Measurements from ENCODE around the gene QKI. TPM values are rescaled to one million over a fixed set of nuclear protein-coding genes. Genes with fewer than 3 reads are reported as not detected.

QKI gene
- total RNA-seq, 2 donors from 2014 or later: 9.1 to 28.0 TPM

DNA sequence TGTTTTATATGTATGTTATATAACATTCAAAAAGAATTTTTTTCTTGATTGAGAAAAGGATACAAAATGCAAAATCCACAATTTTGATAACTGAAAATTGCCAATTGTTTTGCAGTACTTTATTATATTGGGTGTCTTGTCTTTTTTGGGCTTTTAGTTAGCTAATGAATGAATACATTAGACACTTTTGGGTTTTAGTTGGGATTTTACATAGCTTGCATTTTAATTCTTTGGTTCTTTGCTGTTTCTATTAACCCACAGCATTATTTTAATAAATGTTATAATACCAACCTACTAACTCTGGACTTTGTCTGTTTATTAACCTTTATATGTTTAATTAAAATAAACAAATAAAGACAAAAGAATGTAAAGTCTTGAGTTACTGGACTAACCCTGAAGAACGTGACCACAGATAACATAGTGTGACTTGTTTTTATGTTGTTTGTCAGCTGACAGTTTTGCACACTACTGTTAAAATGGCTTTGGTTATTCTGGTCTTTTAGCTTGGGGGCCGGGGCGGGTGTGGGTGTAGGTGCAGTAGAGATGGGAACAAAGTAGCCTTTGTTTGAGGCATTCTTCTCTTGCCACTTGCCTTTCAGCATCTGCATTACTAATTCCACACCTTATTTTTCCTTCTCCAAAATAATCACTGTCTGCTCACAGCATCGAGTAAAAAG, 159.1 kb downstream of the QKI start:
- Histone ChIP-seq H3K4me3 (no peak overlapping the region), H3K27me3 (no peaks in the 10 kb centered on the region), H3K9me3 (no peaks in the 10 kb centered on the region), H3K36me3 (no peaks in the 10 kb centered on the region), H3K9ac (ENCODE audit: low read depth in 2 of 2, low read length in 2 of 2) (no peak overlapping the region), H3K4me1 (no peaks in the 10 kb centered on the region), H3K27ac (no peak overlapping the region)
- DNase-seq: no peak
- intact Hi-C loops (cut with DNase I): no loop called here
- TF ChIP-seq, protein P1, sequence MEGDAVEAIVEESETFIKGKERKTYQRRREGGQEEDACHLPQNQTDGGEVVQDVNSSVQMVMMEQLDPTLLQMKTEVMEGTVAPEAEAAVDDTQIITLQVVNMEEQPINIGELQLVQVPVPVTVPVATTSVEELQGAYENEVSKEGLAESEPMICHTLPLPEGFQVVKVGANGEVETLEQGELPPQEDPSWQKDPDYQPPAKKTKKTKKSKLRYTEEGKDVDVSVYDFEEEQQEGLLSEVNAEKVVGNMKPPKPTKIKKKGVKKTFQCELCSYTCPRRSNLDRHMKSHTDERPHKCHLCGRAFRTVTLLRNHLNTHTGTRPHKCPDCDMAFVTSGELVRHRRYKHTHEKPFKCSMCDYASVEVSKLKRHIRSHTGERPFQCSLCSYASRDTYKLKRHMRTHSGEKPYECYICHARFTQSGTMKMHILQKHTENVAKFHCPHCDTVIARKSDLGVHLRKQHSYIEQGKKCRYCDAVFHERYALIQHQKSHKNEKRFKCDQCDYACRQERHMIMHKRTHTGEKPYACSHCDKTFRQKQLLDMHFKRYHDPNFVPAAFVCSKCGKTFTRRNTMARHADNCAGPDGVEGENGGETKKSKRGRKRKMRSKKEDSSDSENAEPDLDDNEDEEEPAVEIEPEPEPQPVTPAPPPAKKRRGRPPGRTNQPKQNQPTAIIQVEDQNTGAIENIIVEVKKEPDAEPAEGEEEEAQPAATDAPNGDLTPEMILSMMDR (IDR thresholded peaks at IDR 0.05): no peak

DNA sequence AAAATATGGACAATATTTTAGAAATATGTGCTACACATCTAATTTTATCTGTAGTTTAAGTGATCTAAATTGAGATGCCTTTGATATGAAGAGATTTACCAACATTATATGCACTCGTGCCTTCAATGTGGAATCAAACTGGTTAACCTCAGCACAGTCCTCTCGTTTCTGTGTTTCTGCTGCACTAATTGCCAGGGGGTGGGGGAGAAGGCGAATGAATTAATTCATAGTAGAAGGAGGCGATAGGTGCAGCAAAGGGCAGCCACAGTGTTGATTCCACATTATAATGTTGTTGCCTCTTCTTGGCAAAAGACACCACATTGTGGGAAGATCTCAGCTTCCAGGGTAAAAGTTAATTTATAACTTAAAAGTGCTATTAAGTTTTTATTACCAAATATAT, 161.6 kb downstream of the QKI start:
- Histone ChIP-seq H3K27me3 (no peaks in the 10 kb centered on the region), H3K27ac (no peak overlapping the region), H3K9me3 (no peaks in the 10 kb centered on the region), H3K4me3 (no peak overlapping the region), H3K4me1 (no peaks in the 10 kb centered on the region), H3K36me3 (no peaks in the 10 kb centered on the region), H3K9ac (ENCODE audit: low read depth in 2 of 2, low read length in 2 of 2) (no peak overlapping the region)
- intact Hi-C loops (cut with DNase I): no loop called here
- TF ChIP-seq, protein P1 (IDR thresholded peaks at IDR 0.05): no peak
- DNase-seq: no peak

DNA sequence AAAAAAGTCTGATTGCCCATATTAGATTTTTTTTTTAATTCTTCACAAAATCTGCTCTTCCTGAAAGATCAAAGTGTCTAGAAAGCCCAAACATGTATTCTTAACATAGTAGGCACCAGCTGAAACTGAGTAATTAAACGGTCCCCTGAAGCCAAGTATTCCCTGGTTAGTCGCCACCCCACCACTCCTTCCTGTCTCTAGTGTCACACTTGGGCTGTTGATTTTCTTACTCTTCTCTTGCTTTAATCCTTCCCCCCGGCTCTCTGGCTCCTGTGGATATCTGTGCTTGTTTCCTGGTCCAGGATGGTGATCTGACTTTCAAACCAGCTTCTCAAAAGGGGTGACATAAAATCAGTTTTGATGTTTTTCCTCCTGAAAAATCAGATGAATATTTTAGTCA, 162.9 kb downstream of the QKI start:
- Histone ChIP-seq H3K36me3 (no peaks in the 10 kb centered on the region), H3K27me3 (no peaks in the 10 kb centered on the region), H3K9ac (ENCODE audit: low read depth in 2 of 2, low read length in 2 of 2) (no peak overlapping the region), H3K4me1 (no peaks in the 10 kb centered on the region), H3K4me3 (no peak overlapping the region), H3K27ac (no peak overlapping the region), H3K9me3 (no peaks in the 10 kb centered on the region)
- TF ChIP-seq, protein P1 (IDR thresholded peaks at IDR 0.05): no peak
- no peak for DNase-seq
- intact Hi-C loops (cut with DNase I): no loop called here

DNA sequence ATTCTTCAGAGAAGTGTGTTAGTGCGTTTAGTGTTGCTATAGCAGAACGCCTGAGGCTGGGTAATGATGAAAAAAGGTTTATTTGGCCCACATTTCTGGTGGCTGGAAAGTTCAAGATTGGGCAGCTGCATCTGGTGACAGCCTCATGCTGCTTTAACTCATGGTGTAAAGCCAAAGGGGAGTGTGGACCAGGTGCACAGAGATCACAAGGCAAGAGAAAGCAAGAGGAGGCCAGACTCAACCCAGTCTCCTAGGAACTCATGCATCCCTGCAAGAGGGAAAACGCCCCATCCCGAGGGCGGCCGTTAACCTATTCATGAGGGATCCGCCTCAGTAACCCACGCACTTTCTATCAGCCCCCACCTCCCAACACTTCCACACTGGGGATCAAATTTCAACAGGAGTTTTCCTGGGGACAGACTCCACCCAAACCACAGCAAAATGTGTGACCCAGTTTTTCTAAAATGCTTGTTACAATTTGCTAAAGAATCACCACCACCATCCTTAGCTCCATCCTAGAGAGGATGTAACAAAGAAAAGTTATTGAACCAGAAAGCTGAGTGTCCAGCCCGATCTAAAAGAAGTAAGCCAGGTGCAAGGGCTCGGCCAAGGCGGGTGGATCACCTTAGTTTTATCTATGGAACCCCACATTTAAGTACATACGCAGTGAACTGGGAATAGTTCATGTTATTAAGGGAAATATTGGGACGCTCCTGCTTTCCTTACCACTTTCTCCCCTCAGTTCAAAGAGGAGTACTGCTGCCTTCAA, 164.8 kb downstream of the QKI start:
- H3K9me3 ChIP-seq: no peaks in the 10 kb centered on the region
- TF ChIP-seq, protein P1 (IDR thresholded peaks at IDR 0.05): no peak
- no peak overlapping the region for H3K4me3 ChIP-seq
- DNase-seq: no peak
- H3K4me1 ChIP-seq: no peaks in the 10 kb centered on the region
- H3K27me3 ChIP-seq: no peaks in the 10 kb centered on the region
- no peak overlapping the region for H3K27ac ChIP-seq
- H3K36me3 ChIP-seq: no peaks in the 10 kb centered on the region
- H3K9ac ChIP-seq (ENCODE audit: low read depth in 2 of 2, low read length in 2 of 2): no peak overlapping the region
- intact Hi-C loops (cut with DNase I): no loop called here

DNA sequence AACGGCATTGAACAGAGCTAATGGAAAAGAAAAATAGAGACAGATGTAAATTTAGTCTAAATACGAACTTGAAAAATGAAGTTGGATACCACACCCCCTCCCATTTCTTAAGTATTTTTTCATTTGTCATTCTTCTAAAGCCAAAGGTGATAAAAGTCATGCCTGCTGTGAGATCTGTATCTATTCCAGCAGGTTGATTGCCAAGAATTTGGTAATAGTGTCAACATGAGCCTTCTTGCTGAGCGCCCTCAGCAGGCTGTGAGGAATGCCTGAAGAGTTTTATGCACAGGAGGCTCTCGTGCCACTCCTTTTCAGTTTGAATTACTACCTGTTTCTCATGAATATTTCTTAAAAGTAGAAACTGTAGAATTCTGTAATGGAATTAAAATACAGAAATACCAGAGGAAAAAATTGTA, 165.4 kb downstream of the QKI start:
- DNase-seq: no peak
- H3K27ac ChIP-seq: no peak overlapping the region
- H3K9ac ChIP-seq (ENCODE audit: low read depth in 2 of 2, low read length in 2 of 2): no peak overlapping the region
- no peak overlapping the region for H3K4me3 ChIP-seq
- H3K36me3 ChIP-seq: no peaks in the 10 kb centered on the region
- H3K4me1 ChIP-seq: no peaks in the 10 kb centered on the region
- TF ChIP-seq, protein P1 (IDR thresholded peaks at IDR 0.05): no peak
- no peaks in the 10 kb centered on the region for H3K27me3 ChIP-seq
- no peaks in the 10 kb centered on the region for H3K9me3 ChIP-seq
- intact Hi-C loops (cut with DNase I): no loop called here

Data from colonic mucosa (tissue), 4 donors.